ENCODE data around the gene CIZ1.
"Not testable (repeated sequence)": the region's sequence is repeated elsewhere in the genome, so short reads cannot be mapped to it uniquely, and the experiment has no call there.

The CIZ1 gene

DNA sequence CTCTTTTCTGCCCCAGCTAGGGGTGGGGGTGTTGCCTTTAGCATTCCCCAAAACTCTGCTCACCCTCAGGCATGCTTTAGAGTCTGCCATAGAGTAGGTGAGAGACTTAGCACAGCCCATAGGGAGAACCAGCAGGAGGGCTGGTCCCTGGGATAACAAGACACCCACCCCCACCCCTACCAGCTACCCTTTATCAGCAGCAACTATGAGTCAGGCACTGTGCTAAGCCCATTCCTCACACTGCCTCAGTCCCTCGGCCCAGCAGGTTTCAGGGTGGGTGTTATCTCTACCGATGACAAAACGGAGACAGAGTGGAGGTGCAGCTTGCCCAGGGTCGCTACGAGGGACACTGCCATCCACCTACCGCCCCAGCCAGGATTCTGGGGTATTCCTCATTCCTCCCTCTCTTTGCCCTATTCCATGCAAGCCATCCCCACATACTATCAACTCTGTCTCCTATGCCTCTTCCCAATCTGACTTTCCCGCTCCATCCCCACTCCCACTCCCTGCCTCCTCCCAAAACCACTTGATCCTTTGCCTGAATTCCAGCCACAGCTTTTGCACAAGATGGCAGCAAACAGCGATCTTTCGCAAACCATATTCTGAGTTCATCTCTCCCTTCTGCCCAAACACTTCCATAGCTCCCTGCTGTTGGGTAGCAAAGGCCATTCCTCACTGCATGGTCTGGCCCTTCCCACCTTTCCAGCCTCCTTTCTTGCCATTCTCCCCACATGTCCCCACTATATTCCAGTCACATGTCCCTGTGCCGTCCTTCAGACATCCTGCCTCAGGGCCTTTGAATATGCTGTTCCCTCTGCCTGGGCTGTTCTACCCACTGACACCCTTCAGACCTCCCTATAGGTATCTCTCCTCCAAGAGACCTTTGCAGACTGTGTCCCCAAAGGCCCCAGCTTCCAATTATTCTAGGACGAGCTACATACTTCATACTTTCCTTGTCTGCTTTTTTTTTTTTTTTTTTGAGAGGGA, 5.1 kb downstream of the CIZ1 start:
- Histone ChIP-seq H3F3A (ENCODE audit: low read depth) (no peaks in the 10 kb centered on the region; the same call in 1 of the 2 replicates), H2AFZ (ENCODE audit: low read length) (no peak overlapping the region), H3K79me2 (ENCODE audit: insufficient read depth, low read length) (peaks cover 21% of the 10 kb centered on the region), H3K4me2 (ENCODE audit: low read depth, low read length, poor library complexity, severe bottlenecking) (no peak overlapping the region), H3K9me2 (replicated peaks; ENCODE audit: low read depth, low read length) (no peaks in the 10 kb centered on the region), H3K36me3 (ENCODE audit: insufficient read depth, low read length) (no peaks in the 10 kb centered on the region; the same call in 1 of the 2 replicates), H3K9me3 (ENCODE audit: insufficient read depth, low read depth, low read length) (no peaks in the 10 kb centered on the region), H3K9ac (ENCODE audit: low read depth, low read length, poor library complexity, severe bottlenecking) (no peak overlapping the region), H3K27me3 (ENCODE audit: insufficient read depth, low read length, poor library complexity, severe bottlenecking) (no peaks in the 10 kb centered on the region), H3K4me3 (ENCODE audit: low read length, poor library complexity, severe bottlenecking) (no peak overlapping the region), H4K20me1 (ENCODE audit: insufficient read depth, low read length, poor library complexity, severe bottlenecking) (no peaks in the 10 kb centered on the region), H3K4me1 (ENCODE audit: insufficient read depth, low read length, poor library complexity, severe bottlenecking) (peaks cover 23% of the 10 kb centered on the region)
- TF ChIP-seq EZH2phosphoT487 (IDR thresholded peaks at IDR 0.05; ENCODE audit: borderline replicate concordance): no peak
- TF ChIP-seq, protein P1, sequence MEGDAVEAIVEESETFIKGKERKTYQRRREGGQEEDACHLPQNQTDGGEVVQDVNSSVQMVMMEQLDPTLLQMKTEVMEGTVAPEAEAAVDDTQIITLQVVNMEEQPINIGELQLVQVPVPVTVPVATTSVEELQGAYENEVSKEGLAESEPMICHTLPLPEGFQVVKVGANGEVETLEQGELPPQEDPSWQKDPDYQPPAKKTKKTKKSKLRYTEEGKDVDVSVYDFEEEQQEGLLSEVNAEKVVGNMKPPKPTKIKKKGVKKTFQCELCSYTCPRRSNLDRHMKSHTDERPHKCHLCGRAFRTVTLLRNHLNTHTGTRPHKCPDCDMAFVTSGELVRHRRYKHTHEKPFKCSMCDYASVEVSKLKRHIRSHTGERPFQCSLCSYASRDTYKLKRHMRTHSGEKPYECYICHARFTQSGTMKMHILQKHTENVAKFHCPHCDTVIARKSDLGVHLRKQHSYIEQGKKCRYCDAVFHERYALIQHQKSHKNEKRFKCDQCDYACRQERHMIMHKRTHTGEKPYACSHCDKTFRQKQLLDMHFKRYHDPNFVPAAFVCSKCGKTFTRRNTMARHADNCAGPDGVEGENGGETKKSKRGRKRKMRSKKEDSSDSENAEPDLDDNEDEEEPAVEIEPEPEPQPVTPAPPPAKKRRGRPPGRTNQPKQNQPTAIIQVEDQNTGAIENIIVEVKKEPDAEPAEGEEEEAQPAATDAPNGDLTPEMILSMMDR (conservative IDR thresholded peaks at IDR 0.05; ENCODE audit: low read length): no peak

DNA sequence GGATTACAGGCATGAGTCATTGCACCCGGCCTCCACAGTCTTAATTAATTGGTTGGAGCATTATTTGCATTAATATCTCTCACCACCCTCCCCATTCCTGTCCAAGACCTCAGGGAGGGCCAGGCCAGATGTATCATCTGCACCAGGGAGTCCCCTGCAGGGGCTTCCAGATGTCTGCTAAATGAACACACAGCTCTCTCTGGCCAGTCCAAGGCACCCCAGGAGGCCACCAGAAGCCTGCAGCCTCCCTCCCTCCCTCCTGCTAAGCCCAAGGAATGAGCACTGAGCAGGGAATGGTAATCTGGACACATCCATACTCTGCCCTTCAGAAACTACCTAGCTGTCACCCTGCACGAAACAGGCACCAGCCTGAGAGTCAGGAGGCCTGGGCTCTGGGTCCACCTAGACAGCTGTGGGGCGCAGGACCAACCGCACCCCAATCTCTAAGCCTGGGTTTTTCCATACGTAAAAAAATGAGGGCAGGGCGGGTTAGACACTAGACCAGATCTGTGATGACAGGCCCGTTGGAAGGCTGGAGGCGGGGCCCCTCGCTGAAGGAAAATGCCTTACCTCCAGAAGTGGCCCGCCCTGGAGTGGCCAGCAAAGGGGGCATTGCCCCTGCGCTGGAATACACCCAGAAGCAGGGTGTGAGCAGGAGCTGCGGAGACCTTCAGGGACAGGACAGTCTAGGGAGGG, 8.3 kb downstream of the CIZ1 start:
- no peak for TF ChIP-seq EZH2phosphoT487 (IDR thresholded peaks at IDR 0.05; ENCODE audit: borderline replicate concordance)
- TF ChIP-seq, protein P1 (conservative IDR thresholded peaks at IDR 0.05; ENCODE audit: low read length): no peak
- no peaks in the 10 kb centered on the region; the same call in 1 of the 2 replicates for H3F3A ChIP-seq (ENCODE audit: low read depth)
- H3K9me2 ChIP-seq (replicated peaks; ENCODE audit: low read depth, low read length): no peaks in the 10 kb centered on the region
- no peak overlapping the region for H3K9ac ChIP-seq (ENCODE audit: low read depth, low read length, poor library complexity, severe bottlenecking)
- H3K4me1 ChIP-seq (ENCODE audit: insufficient read depth, low read length, poor library complexity, severe bottlenecking): peaks cover under 1% of the 10 kb centered on the region
- H3K4me2 ChIP-seq (ENCODE audit: low read depth, low read length, poor library complexity, severe bottlenecking): no peak overlapping the region
- H3K9me3 ChIP-seq (ENCODE audit: insufficient read depth, low read depth, low read length): no peaks in the 10 kb centered on the region
- no peak overlapping the region for H3K4me3 ChIP-seq (ENCODE audit: low read length, poor library complexity, severe bottlenecking)
- H3K79me2 ChIP-seq (ENCODE audit: insufficient read depth, low read length): no peaks in the 10 kb centered on the region
- peaks cover 26% of the 10 kb centered on the region; the same call in 1 of the 2 replicates for H3K36me3 ChIP-seq (ENCODE audit: insufficient read depth, low read length)
- H2AFZ ChIP-seq (ENCODE audit: low read length): no peak overlapping the region
- H3K27me3 ChIP-seq (ENCODE audit: insufficient read depth, low read length, poor library complexity, severe bottlenecking): no peaks in the 10 kb centered on the region
- H4K20me1 ChIP-seq (ENCODE audit: insufficient read depth, low read length, poor library complexity, severe bottlenecking): no peaks in the 10 kb centered on the region

DNA sequence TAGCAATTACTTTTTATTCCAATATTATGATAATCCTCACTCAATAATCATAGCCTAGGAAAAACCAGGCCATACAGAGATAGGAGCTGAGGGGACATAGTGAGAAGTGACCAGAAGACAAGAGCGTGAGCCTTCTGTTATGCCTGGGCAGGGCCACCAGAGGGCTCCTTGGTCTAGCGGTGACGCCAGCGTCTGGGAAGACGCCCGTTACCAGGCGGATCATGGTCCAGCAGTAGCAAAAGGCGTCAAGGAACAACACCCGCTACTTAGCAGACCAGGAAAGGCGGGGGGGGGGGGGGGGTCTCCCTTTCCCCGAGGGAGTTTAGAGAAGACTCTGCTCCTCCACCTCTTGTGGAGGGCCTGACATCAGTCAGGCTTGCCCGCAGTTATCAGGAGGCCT, 9.9 kb downstream of the CIZ1 start:
- H3K4me3 ChIP-seq (ENCODE audit: low read length, poor library complexity, severe bottlenecking); H3K9ac ChIP-seq (ENCODE audit: low read depth, low read length, poor library complexity, severe bottlenecking); H3K79me2 ChIP-seq (ENCODE audit: insufficient read depth, low read length); H3K4me2 ChIP-seq (ENCODE audit: low read depth, low read length, poor library complexity, severe bottlenecking); H2AFZ ChIP-seq (ENCODE audit: low read length); H3K4me1 ChIP-seq (ENCODE audit: insufficient read depth, low read length, poor library complexity, severe bottlenecking); H3K27me3 ChIP-seq (ENCODE audit: insufficient read depth, low read length, poor library complexity, severe bottlenecking); H3K9me3 ChIP-seq (ENCODE audit: insufficient read depth, low read depth, low read length); H4K20me1 ChIP-seq (ENCODE audit: insufficient read depth, low read length, poor library complexity, severe bottlenecking); H3F3A ChIP-seq (ENCODE audit: low read depth); H3K9me2 ChIP-seq (replicated peaks; ENCODE audit: low read depth, low read length): not testable (repeated sequence)
- TF ChIP-seq, protein P1 (conservative IDR thresholded peaks at IDR 0.05; ENCODE audit: low read length): peak; percentile 20; the same call in 1 of the 2 replicates
- H3K36me3 ChIP-seq (ENCODE audit: insufficient read depth, low read length): peaks cover 28% of the 10 kb centered on the region; the same call in 1 of the 2 replicates
